Activated effector memory CD4-positive, alpha-beta T cell treated with anti-CD3 and anti-CD28 coated beads, Interleukin-2, amount 50 U/mL, for 16 hours (primary cell): ENCODE data around the gene HES4.
"Not testable (repeated sequence)": the region's sequence is repeated elsewhere in the genome, so short reads cannot be mapped to it uniquely, and the experiment has no call there.

ENCODE experiments used
- DNase-seq: peaks from one replicate; pipeline ENCODE4 v3.0.0-alpha.2; 2020

The HES4 gene

GRCh38 chr1:1033009-1033587, 33.2 kb upstream of the HES4 start:
- peak; percentile 95 for DNase-seq

- DNase-seq = no peak
Observed at GRCh38 chr1:1032424-1032823, 32.5 kb upstream of the HES4 start.

- no peak for DNase-seq
Observed at GRCh38 chr1:1031659-1032235, 31.9 kb upstream of the HES4 start.

- not testable (repeated sequence) for DNase-seq
Observed at GRCh38 chr1:1030867-1031658, 31.2 kb upstream of the HES4 start.

GRCh38 chr1:1027791-1028190, 27.9 kb upstream of the HES4 start:
- no peak for DNase-seq

GRCh38 chr1:1026599-1027413, 26.9 kb upstream of the HES4 start:
- no peak for DNase-seq

- DNase-seq = no peak
Observed at GRCh38 chr1:1025730-1026129, 25.8 kb upstream of the HES4 start.

- no peak for DNase-seq
Observed at GRCh38 chr1:1024771-1025699, 25.1 kb upstream of the HES4 start.

- DNase-seq = no peak
Observed at GRCh38 chr1:1024149-1024770, 24.4 kb upstream of the HES4 start.

- no peak for DNase-seq
Observed at GRCh38 chr1:1023700-1024099, 23.8 kb upstream of the HES4 start.

GRCh38 chr1:1022302-1023009, 22.6 kb upstream of the HES4 start:
- no peak for DNase-seq

- DNase-seq = no peak
Observed at GRCh38 chr1:1021920-1022259, 22.0 kb upstream of the HES4 start.

GRCh38 chr1:1021010-1021919, 21.4 kb upstream of the HES4 start:
- no peak for DNase-seq

- DNase-seq = peak; percentile 75
Observed at GRCh38 chr1:1020415-1021009, 20.6 kb upstream of the HES4 start.

GRCh38 chr1:1020000-1020404, 20.1 kb upstream of the HES4 start, which contains the start of gene AGRN:
Gene AGRN, plus strand, starts transcription at chr1:1020120. Its CDS starts 53 bp downstream, at chr1:1020173.
- no peak for DNase-seq

GRCh38 chr1:1019122-1019999, 19.5 kb upstream of the HES4 start:
- DNase-seq = peak; percentile 92

- not testable (repeated sequence) for DNase-seq
Observed at GRCh38 chr1:1018321-1018685, 18.4 kb upstream of the HES4 start.
